Suppressor macrophage treated with lipopolysaccharide for 4 hours (primary cell): ENCODE data around the gene HPDL.

ENCODE experiments used
- DNase-seq: peaks from one replicate; pipeline ENCODE4 v3.0.0-alpha.2; 2020

HPDL gene

DNA sequence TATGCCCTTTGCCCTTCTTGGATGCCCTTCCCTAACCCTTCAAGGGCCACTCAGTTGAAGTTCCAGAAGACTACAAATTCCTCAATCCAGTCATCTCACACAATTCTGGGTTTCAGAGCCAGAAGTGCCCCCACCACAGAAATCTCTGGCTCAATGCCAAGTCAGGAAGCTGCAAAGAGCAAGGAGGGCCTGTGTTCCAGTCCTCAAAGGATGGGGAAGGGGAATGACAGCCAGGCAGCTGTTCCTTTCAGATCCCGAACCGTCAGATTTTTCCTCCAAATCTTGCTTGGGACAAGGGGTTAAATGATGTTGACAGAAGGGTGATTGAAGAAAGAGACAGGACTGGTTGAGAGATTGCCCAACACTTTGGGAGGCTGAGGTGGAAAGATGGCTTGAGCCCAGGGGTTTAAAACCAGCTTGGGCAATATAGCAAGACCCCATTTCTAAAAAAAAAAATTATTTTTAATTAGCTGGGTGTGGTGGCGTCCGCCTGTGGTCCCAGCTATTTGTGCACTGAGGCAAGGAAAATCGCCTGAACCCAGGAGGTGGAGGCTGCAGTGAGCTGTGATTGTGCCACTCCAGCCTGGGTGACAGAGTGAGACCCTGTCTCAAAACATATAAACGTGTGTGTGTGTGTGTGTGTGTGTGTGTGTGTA lies 716 bp upstream of the HPDL start:
- DNase-seq, result no peak

DNA sequence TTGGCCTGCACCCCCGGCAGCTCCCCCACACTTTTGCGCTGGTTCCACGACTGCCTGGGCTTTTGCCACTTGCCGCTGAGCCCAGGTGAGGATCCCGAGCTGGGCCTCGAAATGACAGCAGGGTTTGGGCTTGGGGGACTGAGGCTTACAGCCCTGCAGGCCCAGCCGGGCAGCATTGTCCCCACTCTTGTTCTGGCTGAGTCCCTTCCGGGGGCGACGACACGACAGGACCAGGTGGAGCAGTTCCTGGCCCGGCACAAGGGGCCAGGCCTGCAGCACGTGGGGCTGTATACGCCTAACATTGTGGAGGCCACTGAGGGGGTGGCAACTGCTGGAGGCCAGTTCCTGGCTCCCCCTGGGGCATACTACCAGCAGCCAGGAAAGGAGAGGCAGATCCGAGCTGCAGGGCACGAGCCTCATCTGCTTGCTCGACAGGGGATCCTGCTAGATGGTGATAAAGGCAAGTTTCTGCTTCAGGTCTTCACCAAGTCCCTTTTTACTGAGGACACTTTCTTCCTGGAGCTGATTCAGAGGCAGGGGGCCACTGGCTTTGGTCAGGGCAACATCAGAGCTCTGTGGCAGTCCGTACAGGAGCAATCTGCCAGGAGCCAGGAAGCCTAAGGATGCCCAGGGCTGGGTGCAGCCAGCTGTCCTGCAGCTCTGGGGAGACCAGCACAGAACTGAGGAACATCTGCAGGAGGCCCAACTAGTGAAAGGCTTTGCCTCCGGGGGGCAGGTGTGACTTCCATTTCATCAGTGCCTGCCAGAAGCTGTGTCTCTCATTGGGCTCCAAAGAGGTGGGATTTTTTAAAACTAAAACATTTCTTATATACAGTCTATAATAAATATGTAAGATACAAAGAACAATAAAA lies 1.2 kb downstream of the HPDL start:
- no peak for DNase-seq

DNA sequence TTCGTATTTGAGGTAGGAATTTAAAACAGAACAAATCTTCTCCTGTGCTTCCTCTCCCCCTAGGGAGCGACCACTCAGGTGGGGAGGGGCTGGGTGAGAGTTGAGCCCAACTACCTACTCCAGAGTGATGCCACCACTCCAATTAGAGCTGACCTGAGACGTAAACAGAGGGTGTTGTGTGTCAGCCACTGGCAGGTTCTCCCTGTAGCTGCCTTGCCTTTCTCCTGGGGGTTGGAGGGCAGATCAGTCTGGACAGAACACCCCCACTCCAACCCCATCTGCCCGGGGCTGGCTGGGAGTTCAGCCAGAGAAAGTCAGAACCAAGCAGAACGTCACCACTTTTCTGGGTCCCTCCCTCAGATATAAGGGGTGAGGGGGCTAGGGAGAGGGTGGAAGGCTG lies 2.0 kb downstream of the HPDL start:
- DNase-seq, result no peak

DNA sequence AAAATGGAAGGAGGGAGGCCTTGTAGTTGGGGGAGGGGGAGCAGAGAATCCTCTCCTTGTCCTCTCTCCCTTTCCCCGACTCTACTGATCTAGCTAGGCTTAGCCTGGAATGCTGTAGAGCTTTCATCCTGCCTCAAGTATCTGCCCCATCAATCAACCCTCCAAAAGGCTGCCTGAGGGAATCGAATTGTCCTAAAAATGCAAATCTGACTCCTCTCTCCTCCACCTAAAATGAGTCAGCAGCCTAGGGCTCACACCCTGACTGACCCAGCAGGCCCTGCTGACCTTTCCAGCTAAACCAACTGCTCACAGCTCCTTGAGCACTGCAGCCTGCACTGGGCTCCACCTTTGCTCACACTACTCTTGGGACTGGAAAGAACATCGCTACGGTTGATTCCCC lies 2.8 kb downstream of the HPDL start:
- no peak for DNase-seq

DNA sequence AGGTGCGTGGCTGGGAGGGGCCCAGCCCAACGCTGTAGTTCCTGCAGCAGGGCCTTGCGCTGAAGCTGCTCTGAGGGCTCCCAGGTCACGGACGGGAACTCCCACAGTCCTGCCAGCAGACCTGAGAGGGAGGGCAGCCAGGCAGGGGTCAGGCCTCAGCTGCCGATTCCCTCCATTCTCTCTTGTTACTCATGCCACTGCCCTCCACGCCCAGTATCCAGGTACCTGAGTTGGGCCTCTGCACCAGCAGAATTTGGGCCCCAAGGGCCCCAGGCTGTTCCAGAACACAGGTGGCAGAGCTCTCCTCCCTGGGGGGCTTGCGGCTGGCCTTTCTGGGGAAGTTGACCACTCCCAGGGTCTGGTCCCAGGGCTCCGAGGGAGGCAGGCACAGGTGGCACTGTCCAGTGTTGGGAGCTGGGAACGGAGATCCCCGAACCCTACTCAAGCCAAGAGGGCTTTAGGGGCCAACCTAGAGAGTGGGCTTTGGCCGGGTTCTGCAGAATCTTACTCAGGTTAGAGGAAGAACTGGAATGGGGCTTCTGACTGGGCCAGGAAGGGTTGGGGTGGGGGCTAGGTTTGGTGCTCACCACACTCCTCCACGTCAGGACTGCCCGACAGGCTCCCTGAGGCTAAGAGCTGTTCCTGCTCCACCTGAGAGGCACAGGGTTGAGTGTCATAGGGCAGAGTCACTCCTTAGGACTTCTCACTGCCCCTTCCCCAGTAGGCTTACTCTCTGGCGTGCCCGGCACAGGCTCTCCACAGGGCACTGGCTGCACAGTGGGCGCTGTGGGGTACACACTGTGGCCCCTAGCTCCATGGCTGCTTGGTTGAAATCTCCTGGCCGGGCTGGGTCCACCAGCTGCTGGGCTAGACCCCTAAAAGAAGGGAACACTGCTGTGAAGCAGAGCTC lies 5.0 kb downstream of the HPDL start:
- no peak for DNase-seq

DNA sequence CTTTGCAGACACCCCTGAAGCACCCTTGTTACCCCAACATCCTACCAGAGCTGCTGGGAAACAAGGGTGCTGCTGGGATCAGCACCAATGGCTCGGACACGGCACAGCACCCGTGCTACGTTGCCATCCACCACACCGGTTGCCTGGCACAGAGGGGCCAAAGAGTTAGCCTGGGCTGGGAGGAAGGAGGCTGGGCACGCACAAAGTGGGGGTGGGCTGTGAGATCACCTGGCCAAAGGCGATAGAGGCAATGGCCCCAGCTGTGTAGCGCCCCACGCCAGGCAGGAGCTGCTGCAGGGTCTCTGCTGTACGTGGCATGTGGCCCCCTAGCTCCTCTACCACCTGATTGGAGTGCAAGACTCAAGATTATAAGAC lies 5.6 kb downstream of the HPDL start:
- no peak for DNase-seq

DNA sequence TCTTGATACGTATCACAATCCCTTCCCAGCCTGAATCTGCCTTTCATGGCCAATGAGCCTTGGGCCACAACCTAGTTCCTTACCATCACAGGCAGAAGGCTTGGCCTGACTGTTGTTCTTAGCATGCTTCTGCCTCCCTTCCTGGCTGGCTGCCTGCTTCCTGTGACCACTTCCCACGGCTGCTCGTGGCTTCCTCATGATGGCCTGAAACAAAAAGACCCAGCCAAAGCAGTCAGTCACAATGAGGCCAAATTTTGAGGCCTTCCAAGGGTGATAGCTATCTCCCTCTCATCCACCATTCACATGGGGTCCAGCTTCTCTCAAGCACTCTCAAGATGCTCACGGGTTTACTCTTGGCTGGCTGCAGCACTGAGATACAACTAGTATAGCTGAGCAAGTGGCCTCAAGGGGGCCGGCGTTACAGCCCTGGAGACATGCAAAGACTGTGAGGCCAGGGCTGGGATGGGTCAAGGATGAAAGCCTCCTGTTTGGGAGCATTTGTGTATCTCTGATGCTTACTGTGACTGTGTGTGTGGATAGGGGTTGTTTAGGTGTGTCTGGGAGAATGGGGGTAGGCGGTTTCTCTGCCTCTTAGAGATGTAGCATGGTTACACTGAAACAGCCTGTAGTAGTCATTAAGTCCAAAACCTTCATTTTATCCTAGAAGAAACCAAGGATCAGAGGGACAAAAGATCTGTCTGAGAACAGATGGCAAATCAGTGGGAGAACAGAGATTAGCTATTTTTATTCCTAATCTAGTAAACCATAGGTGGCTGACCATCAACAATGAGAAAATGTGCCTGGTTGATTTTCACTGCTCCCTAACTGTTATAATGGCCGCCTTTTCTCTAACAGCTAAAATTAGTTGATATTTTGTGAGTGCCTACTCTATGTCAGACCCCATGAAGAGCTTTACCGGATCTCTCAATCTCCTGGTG lies 7.9 kb downstream of the HPDL start:
- DNase-seq, result peak; percentile 13

DNA sequence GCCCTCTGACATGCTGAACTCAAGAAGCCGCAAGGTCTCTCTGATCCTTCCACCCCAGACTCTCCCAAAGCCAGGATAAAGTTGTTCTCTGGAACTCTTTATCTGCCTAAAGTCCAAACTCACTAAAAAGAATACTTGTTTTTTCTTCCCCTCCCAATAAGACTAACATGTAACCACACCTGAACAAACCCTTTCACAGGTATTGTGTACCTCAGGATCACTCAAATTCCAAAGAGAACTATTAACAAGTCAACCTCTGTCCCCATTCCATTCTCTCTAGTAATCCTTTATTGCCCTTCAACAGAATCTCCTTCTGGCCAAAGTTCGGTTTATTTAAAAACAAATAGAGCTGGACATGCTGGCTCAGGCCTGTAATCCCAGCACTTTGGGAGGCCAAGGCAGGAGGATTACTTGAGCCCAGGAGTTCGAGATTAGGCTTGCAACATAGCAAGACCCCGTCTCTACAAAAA lies 9.2 kb downstream of the HPDL start:
- DNase-seq, result no peak

DNA sequence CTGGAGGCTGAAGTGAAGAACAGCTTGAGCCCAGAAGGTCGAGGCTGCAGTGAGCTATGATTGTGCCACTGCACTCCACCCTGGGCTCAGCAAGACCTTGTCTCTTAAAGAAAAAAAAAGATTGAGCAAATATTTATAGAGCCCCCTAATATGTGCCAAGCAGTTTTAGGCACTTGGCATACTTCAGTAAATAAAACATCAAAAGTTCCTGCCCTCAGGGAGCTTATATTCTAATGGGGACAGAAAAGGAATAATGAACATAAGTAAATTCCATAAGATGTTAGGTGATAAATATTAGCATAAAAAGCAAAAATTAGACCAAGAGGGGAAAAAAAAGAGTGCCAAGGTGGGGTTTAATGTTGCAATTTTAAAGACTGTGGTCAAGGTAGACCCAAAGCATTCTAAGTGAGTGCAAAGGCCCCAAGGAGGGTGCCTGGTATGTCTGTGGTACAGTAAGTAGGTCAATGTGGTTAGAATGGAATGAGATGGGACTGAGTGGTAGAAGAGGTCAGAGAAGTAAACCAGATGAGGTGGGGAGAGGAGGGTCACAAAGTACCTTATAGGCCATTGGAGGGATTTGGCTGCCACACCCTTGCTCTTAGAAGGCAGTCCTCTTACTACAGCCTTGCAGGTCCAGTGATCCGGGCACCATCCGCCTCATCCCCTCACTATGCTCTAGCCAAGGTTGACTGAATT lies 11.1 kb downstream of the HPDL start:
- DNase-seq, result no peak

DNA sequence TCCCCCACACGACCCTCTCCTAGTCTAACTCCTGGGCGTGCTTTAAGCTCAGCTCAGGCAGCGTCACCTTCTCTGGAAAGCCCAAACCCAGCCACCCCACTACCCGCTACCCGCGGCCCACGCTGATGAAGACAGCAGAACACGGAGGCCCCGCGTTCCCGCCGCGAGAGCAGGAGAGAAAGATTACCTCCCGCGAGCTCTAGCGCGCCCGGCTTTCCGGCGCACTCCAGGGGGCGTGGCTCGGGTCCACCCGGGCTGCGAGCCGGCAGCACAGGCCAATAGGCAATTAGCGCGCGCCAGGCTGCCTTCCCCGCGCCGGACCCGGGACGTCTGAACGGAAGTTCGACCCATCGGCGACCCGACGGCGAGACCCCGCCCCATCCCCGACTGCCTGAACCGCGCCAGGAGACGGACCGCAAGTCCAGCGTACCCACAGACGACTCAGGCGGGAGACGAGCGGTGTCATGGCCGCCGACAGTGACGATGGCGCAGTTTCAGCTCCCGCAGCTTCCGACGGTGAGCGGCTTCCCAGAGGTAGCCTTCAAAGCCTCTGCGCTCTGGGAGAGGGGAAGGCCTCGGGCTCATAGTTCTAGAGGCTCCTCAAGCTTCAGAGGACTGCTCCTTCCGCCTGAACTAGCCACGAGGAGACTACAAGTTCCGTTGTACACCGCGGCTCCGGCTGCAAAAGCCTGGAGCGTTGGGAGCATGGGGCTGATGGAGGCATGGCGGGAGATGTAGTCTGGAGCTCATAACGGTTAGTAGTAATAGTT lies 13.3 kb downstream of the HPDL start, which contains the start of the genes MUTYH and TOE1:
TSS of gene MUTYH (minus strand) at position 652 of the 770 bp plus-strand sequence. CDS start 5,935 bp downstream, outside the sequence.
TSS of gene TOE1 (plus strand) at position 382 of the 770 bp plus-strand sequence. CDS start at position 465, 83 bp downstream.
- DNase-seq, result peak; percentile 89

DNA sequence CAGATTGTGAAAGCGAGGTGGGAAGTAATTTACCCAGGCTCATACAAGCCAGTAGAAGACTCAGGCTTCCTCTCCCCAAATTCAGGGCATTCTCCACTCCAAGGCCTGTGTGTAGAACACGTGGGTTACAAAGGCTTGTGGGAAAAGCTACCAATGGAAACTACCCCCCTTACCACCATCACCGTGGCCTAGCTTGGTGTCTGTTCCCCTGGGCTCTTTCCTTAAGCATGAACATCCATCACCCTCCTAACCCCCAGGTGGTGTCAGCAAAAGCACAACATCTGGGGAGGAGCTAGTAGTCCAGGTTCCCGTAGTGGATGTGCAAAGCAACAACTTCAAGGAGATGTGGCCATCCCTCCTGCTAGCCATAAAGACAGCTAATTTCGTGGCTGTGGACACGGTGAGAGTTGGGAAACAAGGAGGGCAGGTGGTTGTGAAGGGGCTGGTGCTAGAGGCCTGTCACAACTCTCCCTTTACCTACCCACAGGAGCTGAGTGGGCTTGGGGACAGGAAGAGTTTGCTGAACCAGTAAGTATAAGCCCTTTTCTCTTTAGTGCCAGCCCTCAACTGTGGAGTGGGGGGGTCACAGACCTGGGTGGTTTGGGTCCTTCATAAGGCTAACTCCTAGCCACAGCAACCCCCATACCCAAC lies 14.2 kb downstream of the HPDL start:
- no peak for DNase-seq

DNA sequence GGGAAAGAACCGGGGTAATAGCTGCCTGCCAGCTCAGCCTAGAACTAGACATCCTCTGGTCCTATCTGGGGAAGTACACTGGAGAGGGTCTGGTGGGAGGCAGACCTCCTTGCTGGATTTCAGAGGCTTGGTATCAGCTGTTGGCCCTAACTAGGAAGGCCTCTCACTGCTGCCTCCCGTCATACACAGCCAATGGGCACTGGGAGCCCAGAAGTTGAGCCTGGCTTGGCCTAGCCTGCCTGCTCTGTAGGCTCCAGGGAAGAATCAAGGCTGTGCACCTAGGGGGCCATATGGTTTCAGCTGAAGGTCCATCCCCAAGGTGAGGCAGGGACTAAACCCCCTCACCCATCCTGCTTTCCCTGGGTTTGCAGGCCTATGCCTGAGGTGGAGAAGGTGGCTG lies 17.8 kb downstream of the HPDL start:
- DNase-seq, result no peak

DNA sequence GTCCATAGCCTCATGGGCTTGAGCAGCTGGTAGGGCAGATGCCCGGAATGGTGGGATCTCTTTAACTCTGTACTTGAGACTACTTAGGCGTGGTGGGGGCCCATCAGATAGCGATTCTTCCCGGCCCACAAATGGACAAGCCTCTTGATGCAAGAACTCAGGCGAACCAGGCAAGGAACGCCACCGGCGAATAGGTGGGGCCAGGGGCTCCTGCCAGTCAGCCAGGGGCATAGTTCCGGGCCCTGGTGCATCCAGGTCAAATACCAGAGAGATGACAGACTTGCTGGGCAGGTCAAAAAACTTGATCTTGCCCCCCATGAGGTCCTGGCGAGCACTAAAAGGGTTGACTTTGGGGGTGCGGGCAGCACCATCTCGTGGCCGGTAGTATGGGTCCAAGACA lies 18.3 kb downstream of the HPDL start:
- DNase-seq, result no peak

DNA sequence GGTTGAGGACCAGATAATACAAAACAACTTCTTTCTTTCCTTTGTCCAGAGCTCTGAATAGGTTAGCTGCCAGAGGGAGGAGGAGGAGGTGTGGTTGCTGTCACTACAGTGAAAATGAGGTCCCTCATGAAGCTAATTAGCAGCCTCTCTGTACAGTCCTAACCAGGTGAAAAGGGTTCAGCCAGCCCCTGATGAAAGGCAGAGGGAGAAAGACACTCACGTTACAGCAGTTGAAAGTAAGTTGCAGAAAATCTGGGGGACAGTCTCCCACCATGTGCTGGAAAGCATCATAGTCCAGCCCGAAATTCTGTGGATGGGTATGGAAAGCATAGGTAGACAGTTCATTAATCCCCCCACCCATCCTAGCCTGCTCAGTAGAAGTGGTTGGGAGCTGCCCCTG lies 19.8 kb downstream of the HPDL start:
- no peak for DNase-seq

DNA sequence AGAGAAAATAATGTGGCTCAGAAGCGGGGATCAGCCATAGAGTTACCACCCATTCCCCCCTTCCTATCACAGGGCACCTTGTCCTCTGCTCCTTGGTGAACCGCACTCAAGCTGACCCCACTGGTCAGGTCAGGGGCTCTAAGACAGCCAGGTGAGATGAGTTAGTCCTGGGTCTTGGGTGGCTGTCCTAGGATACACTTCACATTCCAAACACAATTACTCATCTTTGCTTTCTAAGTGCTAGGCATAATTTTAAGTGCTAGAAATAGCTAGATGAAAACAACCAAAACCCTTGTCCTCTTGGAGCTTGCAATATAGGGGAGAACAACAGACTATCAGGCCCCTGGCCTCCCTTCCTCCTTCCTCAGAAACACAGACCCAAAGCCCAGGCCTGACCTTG lies 21.3 kb downstream of the HPDL start:
- DNase-seq, result no peak

DNA sequence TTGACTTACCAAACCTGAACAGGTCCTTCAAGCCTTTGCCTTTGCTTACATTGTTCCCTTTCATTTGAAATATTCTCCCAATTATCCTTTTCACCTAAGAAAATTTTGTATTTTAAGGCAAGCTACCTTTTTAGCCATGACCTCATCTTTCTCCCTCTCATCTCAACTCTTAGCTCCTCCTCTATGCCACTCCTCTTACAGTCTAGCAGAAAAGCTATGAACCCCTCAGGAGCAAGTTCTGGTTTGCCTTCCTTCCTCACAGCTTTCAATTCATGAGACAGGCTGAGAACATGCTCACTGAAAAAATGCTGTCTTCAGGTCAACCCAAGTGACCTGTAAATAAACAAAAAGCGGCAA lies 21.9 kb downstream of the HPDL start:
- DNase-seq, result no peak

DNA sequence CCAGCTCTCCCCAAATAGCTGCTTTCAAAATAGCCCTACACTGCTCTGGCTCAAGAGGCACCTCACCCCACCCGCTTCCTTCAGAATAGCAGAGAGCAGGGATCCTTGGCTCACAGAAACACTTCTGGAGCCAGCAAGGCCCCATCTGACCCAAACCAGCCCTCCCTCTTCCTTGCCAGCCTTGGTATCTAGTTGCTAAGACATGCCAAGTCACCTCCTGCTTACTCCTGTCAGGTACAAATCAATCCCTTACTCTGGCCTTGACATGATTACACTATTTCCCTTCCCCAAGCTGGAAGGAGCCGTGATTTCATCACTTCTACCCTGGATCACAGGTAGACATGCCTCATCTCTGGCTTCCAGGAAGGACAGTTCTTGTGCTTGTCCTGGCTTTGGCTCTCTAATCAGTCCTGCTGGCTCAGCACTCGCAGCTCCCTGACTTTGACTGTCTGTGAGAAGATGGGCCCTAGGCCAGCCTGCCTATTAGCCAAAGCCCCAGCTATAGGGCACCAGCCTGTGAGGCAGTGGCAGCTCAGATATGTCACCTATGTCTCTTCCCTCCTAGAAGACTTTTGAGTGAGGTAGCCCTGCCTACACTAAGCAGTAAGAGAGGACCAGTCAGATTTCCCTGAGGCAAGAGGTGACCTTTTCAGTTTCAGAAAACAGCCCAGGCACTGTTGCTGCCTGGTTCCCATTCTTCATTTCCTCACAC lies 22.4 kb downstream of the HPDL start:
- no peak for DNase-seq

DNA sequence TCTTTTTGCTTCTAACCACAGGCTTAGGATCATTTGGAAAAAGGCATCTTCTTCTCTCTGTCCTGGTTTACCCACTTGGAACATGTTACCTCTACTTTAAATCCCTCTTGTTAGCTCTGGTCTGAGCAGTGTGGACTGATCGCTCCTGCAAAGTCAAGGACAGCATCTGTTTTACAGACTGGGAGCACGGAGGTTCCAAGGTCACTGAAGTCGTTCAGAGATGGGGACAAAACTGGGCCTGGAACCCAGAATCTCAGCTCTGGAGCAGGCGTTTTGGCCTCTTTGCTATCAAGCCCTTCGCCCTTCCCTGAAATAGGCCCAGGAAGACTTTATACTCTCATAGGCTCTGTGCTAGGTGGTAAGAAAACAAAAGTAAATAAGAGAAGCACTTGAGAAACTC lies 24.8 kb downstream of the HPDL start:
- no peak for DNase-seq

DNA sequence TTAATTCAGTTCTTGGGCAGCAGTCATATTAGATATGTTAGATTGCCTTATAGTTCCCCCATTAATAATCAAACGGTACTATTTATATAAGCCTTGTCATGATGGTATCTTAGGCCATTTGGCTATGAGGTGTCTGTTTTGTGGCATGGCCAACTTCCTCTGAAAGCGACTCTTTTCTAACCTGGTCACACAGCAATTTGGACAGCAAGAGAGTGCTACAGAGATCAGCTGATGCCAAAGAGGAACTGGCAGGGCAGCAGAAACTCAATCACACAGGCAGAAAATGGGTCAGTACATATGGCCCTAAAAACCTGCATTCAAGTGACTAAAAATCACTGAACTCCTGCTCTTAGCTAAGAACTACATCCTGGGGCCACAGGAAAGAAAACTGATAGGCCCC lies 27.0 kb downstream of the HPDL start:
- DNase-seq, result peak; percentile 30
